Measurements from ENCODE around the gene KLRC1. TPM values are rescaled to one million over a fixed set of nuclear protein-coding genes. Genes with fewer than 3 reads are reported as not detected.

Gene KLRC1
- total RNA-seq, 1 experiment from 2014 or later: not detected

- POLR2A ChIA-PET: no interaction called here
- H3K4me3 Mint-ChIP-seq (ENCODE audit: unreplicated experiment): no peak within 1 kb of the TSS
- Histone ChIP-seq H3K9me3 (no peaks in the 10 kb centered on the region), H3K36me3 (ENCODE audit: control insufficient read depth, insufficient read depth, low read length) (no peaks in the 10 kb centered on the region), H3K27me3 (replicated peaks; ENCODE audit: control insufficient read depth, insufficient read depth, low read length) (no peaks in the 10 kb centered on the region), H3K4me1 (no peaks in the 10 kb centered on the region), H3K4me3 (ENCODE audit: low read depth, low read length) (no peak within 1 kb of the TSS)
- no peak within 1 kb of the TSS for H3K27ac Mint-ChIP-seq (ENCODE audit: unreplicated experiment)
- no peaks in the 10 kb centered on the region for H3K27me3 Mint-ChIP-seq (ENCODE audit: insufficient read depth, unreplicated experiment)
- H3K9me3 Mint-ChIP-seq (ENCODE audit: unreplicated experiment): no peaks in the 10 kb centered on the region
- intact Hi-C loops (cut with micrococcal nuclease; ENCODE audit: unreplicated experiment): no loop called here
- no TSS peak for BruUV-seq (replicated peaks)
- no peaks in the 10 kb centered on the region for H3K36me3 Mint-ChIP-seq (ENCODE audit: insufficient read depth, unreplicated experiment)
- H3K4me1 Mint-ChIP-seq (ENCODE audit: low read depth, unreplicated experiment): peaks cover 5% of the 10 kb centered on the region
- CTCF ChIA-PET: no interaction called here
- TF ChIP-seq CTCF (IDR thresholded peaks at IDR 0.05; ENCODE audit: insufficient read depth in 1 of 2, low read depth in 1 of 2, low read length in 1 of 2, severe bottlenecking in 1 of 2, unreplicated experiment in 1 of 2): no peak
- DNase-seq: no peak
Observed at GRCh38 chr12:10409392-10409791, 43.8 kb downstream of the KLRC1 start, which contains the start of gene KLRC4. Gene KLRC4 (minus strand): TSS chr12:10409757. CDS start chr12:10409575, 182 bp downstream.

- DNase-seq: no peak
- no peak for TF ChIP-seq CTCF (IDR thresholded peaks at IDR 0.05; ENCODE audit: insufficient read depth in 1 of 2, low read depth in 1 of 2, low read length in 1 of 2, severe bottlenecking in 1 of 2, unreplicated experiment in 1 of 2)
- Mint-ChIP-seq H3K4me1 (ENCODE audit: low read depth, unreplicated experiment) (peaks cover 5% of the 10 kb centered on the region), H3K36me3 (ENCODE audit: insufficient read depth, unreplicated experiment) (no peaks in the 10 kb centered on the region), H3K9me3 (ENCODE audit: unreplicated experiment) (no peaks in the 10 kb centered on the region), H3K27me3 (ENCODE audit: insufficient read depth, unreplicated experiment) (no peaks in the 10 kb centered on the region), H3K4me3 (ENCODE audit: unreplicated experiment) (no peak overlapping the region), H3K27ac (ENCODE audit: unreplicated experiment) (no peak overlapping the region)
- intact Hi-C loops (cut with micrococcal nuclease; ENCODE audit: unreplicated experiment): no loop called here
- H3K27me3 ChIP-seq (replicated peaks; ENCODE audit: control insufficient read depth, insufficient read depth, low read length): no peaks in the 10 kb centered on the region
- H3K4me1 ChIP-seq: no peaks in the 10 kb centered on the region
- ChIA-PET CTCF (no interaction called here), POLR2A (no interaction called here)
- BruUV-seq (replicated peaks): no TSS peak
- no peaks in the 10 kb centered on the region for H3K36me3 ChIP-seq (ENCODE audit: control insufficient read depth, insufficient read depth, low read length)
- no peaks in the 10 kb centered on the region for H3K9me3 ChIP-seq
- H3K4me3 ChIP-seq (ENCODE audit: low read depth, low read length): no peak overlapping the region
Observed at GRCh38 chr12:10408842-10409241, 44.3 kb downstream of the KLRC1 start.

GRCh38 chr12:10406725-10407124 is 46.5 kb downstream of the KLRC1 start:
- Histone ChIP-seq H3K27me3 (replicated peaks; ENCODE audit: control insufficient read depth, insufficient read depth, low read length) (no peaks in the 10 kb centered on the region), H3K36me3 (ENCODE audit: control insufficient read depth, insufficient read depth, low read length) (no peaks in the 10 kb centered on the region), H3K4me1 (no peaks in the 10 kb centered on the region), H3K9me3 (no peaks in the 10 kb centered on the region), H3K4me3 (ENCODE audit: low read depth, low read length) (no peak overlapping the region)
- no peaks in the 10 kb centered on the region for H3K9me3 Mint-ChIP-seq (ENCODE audit: unreplicated experiment)
- POLR2A ChIA-PET: no interaction called here
- peaks cover 5% of the 10 kb centered on the region for H3K4me1 Mint-ChIP-seq (ENCODE audit: low read depth, unreplicated experiment)
- no peak overlapping the region for H3K27ac Mint-ChIP-seq (ENCODE audit: unreplicated experiment)
- no peak overlapping the region for H3K4me3 Mint-ChIP-seq (ENCODE audit: unreplicated experiment)
- CTCF ChIA-PET: no interaction called here
- H3K36me3 Mint-ChIP-seq (ENCODE audit: insufficient read depth, unreplicated experiment): no peaks in the 10 kb centered on the region
- no peak for TF ChIP-seq CTCF (IDR thresholded peaks at IDR 0.05; ENCODE audit: insufficient read depth in 1 of 2, low read depth in 1 of 2, low read length in 1 of 2, severe bottlenecking in 1 of 2, unreplicated experiment in 1 of 2)
- no TSS peak for BruUV-seq (replicated peaks)
- intact Hi-C loops (cut with micrococcal nuclease; ENCODE audit: unreplicated experiment): no loop called here
- no peaks in the 10 kb centered on the region for H3K27me3 Mint-ChIP-seq (ENCODE audit: insufficient read depth, unreplicated experiment)
- no peak for DNase-seq
